ENCODE results near the gene DAPL1.
A peak's percentile ranks its signal among the peaks of the same experiment; 100 is the strongest.

The DAPL1 gene

DNA sequence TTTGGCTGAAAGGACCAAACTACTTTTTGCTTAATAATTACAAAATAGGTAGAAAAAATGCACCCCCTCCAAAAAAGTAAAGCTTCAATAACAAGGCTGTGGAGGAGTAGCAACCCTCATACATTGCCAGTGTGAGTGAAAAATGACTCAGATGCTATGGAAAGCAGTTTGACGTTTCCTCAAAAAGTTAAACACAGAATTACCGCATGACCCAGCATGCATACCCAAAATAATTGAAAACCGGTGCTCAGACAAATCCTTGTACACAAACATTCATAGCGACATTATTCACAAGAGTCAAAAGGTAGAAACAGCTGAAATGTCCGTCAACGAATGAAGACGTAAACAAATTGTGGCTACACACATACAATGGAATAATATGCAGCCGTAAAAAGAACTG, 38.8 kb upstream of the DAPL1 start:
- Histone ChIP-seq H3K36me3 (ENCODE audit: control insufficient read depth in 1 of 2, insufficient read depth in 2 of 2, low read length in 2 of 2) (no peaks in the 10 kb centered on the region), H2BK120ac (ENCODE audit: insufficient read depth, low read length, poor library complexity) (no peak overlapping the region), H3K9ac (ENCODE audit: low read length) (no peak overlapping the region), H4K91ac (ENCODE audit: low read depth, low read length) (no peak overlapping the region), H4K12ac (ENCODE audit: low read depth, low read length) (no peak overlapping the region), H4K8ac (ENCODE audit: low read depth, low read length) (no peak overlapping the region), H3K14ac (ENCODE audit: low read length) (no peak overlapping the region), H3K27ac (ENCODE audit: low read depth, low read length) (no peak overlapping the region), H3K4me3 (ENCODE audit: low read depth, low read length) (no peak overlapping the region), H3K4ac (ENCODE audit: low read depth, low read length) (no peak overlapping the region), H2BK5ac (ENCODE audit: low read depth, low read length, poor library complexity) (no peak overlapping the region), H2AFZ (ENCODE audit: insufficient read depth, low read length, poor library complexity) (no peak overlapping the region), H2BK12ac (ENCODE audit: low read length) (no peak overlapping the region), H2AK5ac (ENCODE audit: low read length) (no peak overlapping the region), H3K27me3 (ENCODE audit: insufficient read depth, low read length) (no peaks in the 10 kb centered on the region), H3K79me2 (ENCODE audit: control insufficient read depth, insufficient read depth, low read length, poor library complexity) (no peaks in the 10 kb centered on the region), H3K23ac (ENCODE audit: low read length) (no peak overlapping the region), H3K9me3 (ENCODE audit: insufficient read depth, low read depth, low read length) (peaks cover 3% of the 10 kb centered on the region), H3K4me1 (ENCODE audit: control insufficient read depth in 1 of 2, insufficient read depth in 2 of 2, low read length in 2 of 2) (no peaks in the 10 kb centered on the region), H3K18ac (ENCODE audit: low read length) (no peak overlapping the region), H3K79me1 (ENCODE audit: low read length) (no peaks in the 10 kb centered on the region), H3K4me2 (ENCODE audit: low read length) (no peak overlapping the region)
- no CpG with 5 or more reads among the region's 8 CpGs for WGBS (ENCODE audit: extremely low coverage, insufficient coverage, insufficient read length)
- peak; percentile 50 to 81 for DNase-seq

DNA sequence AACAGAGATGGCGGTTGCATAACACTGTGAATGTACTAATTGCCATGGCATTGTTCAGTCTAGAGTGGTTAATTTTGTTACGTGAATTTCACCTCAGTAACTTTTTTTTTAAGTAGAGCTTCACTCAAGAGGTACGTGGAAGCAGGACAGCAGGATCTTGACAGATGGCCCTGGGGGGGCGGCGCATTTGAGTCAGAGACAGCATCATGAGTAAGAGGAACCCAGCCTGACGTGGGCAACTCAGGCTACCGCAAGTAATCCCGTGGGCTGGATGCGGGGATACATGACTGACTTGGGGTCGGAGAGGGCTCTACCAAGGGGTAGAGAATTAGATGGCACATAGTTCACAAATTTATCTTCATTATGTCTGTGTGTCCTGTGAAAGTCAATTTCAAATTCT, 38.1 kb upstream of the DAPL1 start:
- Histone ChIP-seq H3K4me3 (ENCODE audit: low read depth, low read length) (no peak overlapping the region), H2BK5ac (ENCODE audit: low read depth, low read length, poor library complexity) (no peak overlapping the region), H3K4me2 (ENCODE audit: low read length) (no peak overlapping the region), H4K8ac (ENCODE audit: low read depth, low read length) (no peak overlapping the region), H3K4ac (ENCODE audit: low read depth, low read length) (no peak overlapping the region), H3K9me3 (ENCODE audit: insufficient read depth, low read depth, low read length) (peaks cover 3% of the 10 kb centered on the region), H2BK120ac (ENCODE audit: insufficient read depth, low read length, poor library complexity) (no peak overlapping the region), H2AK5ac (ENCODE audit: low read length) (no peak overlapping the region), H3K79me2 (ENCODE audit: control insufficient read depth, insufficient read depth, low read length, poor library complexity) (no peaks in the 10 kb centered on the region), H3K79me1 (ENCODE audit: low read length) (no peaks in the 10 kb centered on the region), H3K36me3 (ENCODE audit: control insufficient read depth in 1 of 2, insufficient read depth in 2 of 2, low read length in 2 of 2) (no peaks in the 10 kb centered on the region), H3K4me1 (ENCODE audit: control insufficient read depth in 1 of 2, insufficient read depth in 2 of 2, low read length in 2 of 2) (no peaks in the 10 kb centered on the region), H4K12ac (ENCODE audit: low read depth, low read length) (no peak overlapping the region), H3K27ac (ENCODE audit: low read depth, low read length) (no peak overlapping the region), H2AFZ (ENCODE audit: insufficient read depth, low read length, poor library complexity) (no peak overlapping the region), H2BK12ac (ENCODE audit: low read length) (no peak overlapping the region), H3K18ac (ENCODE audit: low read length) (no peak overlapping the region), H3K14ac (ENCODE audit: low read length) (no peak overlapping the region), H3K23ac (ENCODE audit: low read length) (no peak overlapping the region), H3K9ac (ENCODE audit: low read length) (no peak overlapping the region), H3K27me3 (ENCODE audit: insufficient read depth, low read length) (no peaks in the 10 kb centered on the region), H4K91ac (ENCODE audit: low read depth, low read length) (no peak overlapping the region)
- WGBS (ENCODE audit: extremely low coverage, insufficient coverage, insufficient read length), result no CpG with 5 or more reads among the region's 10 CpGs
- peak in 1 of 2 donors; percentile 5 for DNase-seq

DNA sequence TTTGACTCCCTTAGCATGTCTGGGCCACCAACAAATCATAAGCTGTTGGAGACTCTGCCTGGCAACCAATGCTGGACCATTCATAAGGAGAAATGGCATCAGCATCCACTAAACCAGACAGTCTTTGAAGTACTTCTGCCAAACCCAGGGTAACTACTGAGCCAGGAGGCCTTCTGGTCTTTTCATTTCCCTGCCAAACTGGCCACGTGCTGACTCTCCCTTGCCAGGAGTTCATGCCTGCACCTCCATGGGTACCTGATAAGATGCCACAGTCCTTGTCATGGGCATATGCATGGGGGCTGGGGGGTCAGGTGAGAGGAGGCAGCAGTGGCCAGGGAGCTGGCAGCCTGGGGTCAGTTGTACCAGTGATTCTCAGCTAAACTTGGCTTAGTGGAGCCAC, 34.2 kb upstream of the DAPL1 start:
- Histone ChIP-seq H4K8ac (ENCODE audit: low read depth, low read length) (no peak overlapping the region), H3K4ac (ENCODE audit: low read depth, low read length) (no peak overlapping the region)

DNA sequence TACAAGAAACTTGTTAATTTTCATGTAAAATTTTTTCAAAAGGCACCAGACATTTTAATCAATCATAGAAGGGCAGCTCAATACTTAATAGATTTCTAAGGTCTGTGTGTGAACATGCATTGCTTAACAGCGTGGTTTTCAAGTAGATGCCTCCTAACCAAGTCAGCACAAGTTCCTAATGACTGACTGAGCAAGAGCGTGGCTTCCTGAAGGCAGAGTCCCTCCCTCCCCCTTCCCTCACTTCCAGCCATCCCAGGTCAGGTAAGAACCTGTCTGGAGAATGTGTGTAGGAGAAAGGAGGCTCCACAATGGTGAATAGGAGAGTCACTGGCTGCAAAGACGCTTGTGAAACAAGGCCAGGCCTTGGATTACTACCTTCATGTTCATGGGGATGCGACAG, 33.5 kb upstream of the DAPL1 start:
- Histone ChIP-seq H3K14ac (ENCODE audit: low read length) (no peak overlapping the region), H3K23ac (ENCODE audit: low read length) (no peak overlapping the region), H2BK5ac (ENCODE audit: low read depth, low read length, poor library complexity) (no peak overlapping the region), H3K79me1 (ENCODE audit: low read length) (no peaks in the 10 kb centered on the region), H2AK5ac (ENCODE audit: low read length) (no peak overlapping the region), H3K9me3 (ENCODE audit: insufficient read depth, low read depth, low read length) (peaks cover 3% of the 10 kb centered on the region), H2BK120ac (ENCODE audit: insufficient read depth, low read length, poor library complexity) (no peak overlapping the region), H3K18ac (ENCODE audit: low read length) (no peak overlapping the region), H3K27ac (ENCODE audit: low read depth, low read length) (no peak overlapping the region), H3K79me2 (ENCODE audit: control insufficient read depth, insufficient read depth, low read length, poor library complexity) (no peaks in the 10 kb centered on the region), H3K4ac (ENCODE audit: low read depth, low read length) (no peak overlapping the region), H2BK12ac (ENCODE audit: low read length) (no peak overlapping the region), H4K91ac (ENCODE audit: low read depth, low read length) (no peak overlapping the region), H3K9ac (ENCODE audit: low read length) (no peak overlapping the region), H3K4me2 (ENCODE audit: low read length) (no peak overlapping the region), H3K27me3 (ENCODE audit: insufficient read depth, low read length) (no peaks in the 10 kb centered on the region), H2AFZ (ENCODE audit: insufficient read depth, low read length, poor library complexity) (no peak overlapping the region), H3K4me3 (ENCODE audit: low read depth, low read length) (no peak overlapping the region), H3K36me3 (ENCODE audit: control insufficient read depth in 1 of 2, insufficient read depth in 2 of 2, low read length in 2 of 2) (no peaks in the 10 kb centered on the region), H3K4me1 (ENCODE audit: control insufficient read depth in 1 of 2, insufficient read depth in 2 of 2, low read length in 2 of 2) (no peaks in the 10 kb centered on the region), H4K12ac (ENCODE audit: low read depth, low read length) (no peak overlapping the region), H4K8ac (ENCODE audit: low read depth, low read length) (no peak overlapping the region)
- no CpG with 5 or more reads among the region's 4 CpGs for WGBS (ENCODE audit: extremely low coverage, insufficient coverage, insufficient read length)
- DNase-seq, result peak; percentile 34 to 41

More for the DNA sequence above, 34.2 kb upstream of the DAPL1 start:
- Histone ChIP-seq H3K79me1 (ENCODE audit: low read length) (no peaks in the 10 kb centered on the region), H3K79me2 (ENCODE audit: control insufficient read depth, insufficient read depth, low read length, poor library complexity) (no peaks in the 10 kb centered on the region), H2BK120ac (ENCODE audit: insufficient read depth, low read length, poor library complexity) (no peak overlapping the region), H3K14ac (ENCODE audit: low read length) (no peak overlapping the region), H3K23ac (ENCODE audit: low read length) (no peak overlapping the region), H3K36me3 (ENCODE audit: control insufficient read depth in 1 of 2, insufficient read depth in 2 of 2, low read length in 2 of 2) (no peaks in the 10 kb centered on the region), H2BK12ac (ENCODE audit: low read length) (no peak overlapping the region), H4K91ac (ENCODE audit: low read depth, low read length) (no peak overlapping the region), H3K4me1 (ENCODE audit: control insufficient read depth in 1 of 2, insufficient read depth in 2 of 2, low read length in 2 of 2) (no peaks in the 10 kb centered on the region), H3K9me3 (ENCODE audit: insufficient read depth, low read depth, low read length) (peaks cover 3% of the 10 kb centered on the region), H3K27me3 (ENCODE audit: insufficient read depth, low read length) (no peaks in the 10 kb centered on the region), H3K27ac (ENCODE audit: low read depth, low read length) (no peak overlapping the region), H4K12ac (ENCODE audit: low read depth, low read length) (no peak overlapping the region), H2AFZ (ENCODE audit: insufficient read depth, low read length, poor library complexity) (no peak overlapping the region), H3K4me3 (ENCODE audit: low read depth, low read length) (no peak overlapping the region), H3K18ac (ENCODE audit: low read length) (no peak overlapping the region), H2BK5ac (ENCODE audit: low read depth, low read length, poor library complexity) (no peak overlapping the region), H3K9ac (ENCODE audit: low read length) (no peak overlapping the region), H3K4me2 (ENCODE audit: low read length) (no peak overlapping the region), H2AK5ac (ENCODE audit: low read length) (no peak overlapping the region)
- WGBS (ENCODE audit: extremely low coverage, insufficient coverage, insufficient read length), result no CpG with 5 or more reads among the region's 1 CpG
- DNase-seq, result no peak

All from trophoblast cell (in vitro differentiated cells and primary cell).